SK-N-SH (cell line): ENCODE data around the gene KANSL3. TPM values are rescaled to one million over a fixed set of nuclear protein-coding genes. Genes with fewer than 3 reads are reported as not detected.
A peak's percentile ranks its signal among the peaks of the same experiment; 100 is the strongest.

ENCODE experiments used
- CTCF ChIA-PET: fragments of 300-600, 350-600 bp; formaldehyde crosslinking; extraction: SDS; loops from one replicate; lab custom pipeline; 2021; lab: Yijun Ruan, JAX
- POLR2A ChIA-PET: fragments of 350-600 bp; sonication (Branson Sonifier 250); formaldehyde crosslinking; extraction: SDS; loops from one replicate; lab custom pipeline; 2020; ENCODE audit warnings: antibody characterized with exemption, inconsistent platforms; lab: Yijun Ruan, JAX
- DNase-seq: peaks from one replicate; pipeline ENCODE4 v3.0.0; 2012
- H2AFZ ChIP-seq: fragments of 200-600 bp; sonication (generic); 2 replicates; pipeline ENCODE4 v1.8.1; 2016; ENCODE audit warnings: antibody characterized with exemption, mild to moderate bottlenecking, low read depth
- H3F3A ChIP-seq: fragments of 200-600 bp; sonication (generic); replicated peaks from 2 replicates; pipeline ENCODE3; 2016; ENCODE audit warnings: antibody characterized with exemption, mild to moderate bottlenecking; ENCODE audit not compliant: insufficient read depth
- H3K27ac ChIP-seq, 2 experiments: fragments of 200-500 bp in 1 of 2; fragments of 200-600 bp in 1 of 2; sonication (Bioruptor generic) in 1 of 2; sonication (generic), shearing (Covaris generic) in 1 of 2; 2 replicates each; pipeline versions ENCODE4 v1.5.1 to v1.6.1; 2014 to 2016; ENCODE audit warnings: low read depth in 2 of 2, inconsistent platforms in 1 of 2, low read length in 1 of 2, mild to moderate bottlenecking in 1 of 2, mixed read lengths in 1 of 2
- H3K27me3 ChIP-seq: fragments of 200-600 bp; sonication (generic), shearing (Covaris generic); 2 replicates; pipeline ENCODE4 v1.6.1; 2016; ENCODE audit warnings: mixed run types; ENCODE audit not compliant: insufficient read depth
- H3K36me3 ChIP-seq, 2 experiments: fragments of 200-500 bp in 1 of 2; fragments of 200-600 bp in 1 of 2; sonication (Bioruptor generic) in 1 of 2; sonication (generic) in 1 of 2; replicated peaks in 1 of 2; 2 replicates each; pipeline versions ENCODE3 to v1.5.1; 2014 to 2016; ENCODE audit warnings: low read length in 1 of 2, mild to moderate bottlenecking in 1 of 2; ENCODE audit not compliant: insufficient read depth in 2 of 2, control insufficient read depth in 1 of 2
- H3K4me1 ChIP-seq, 2 experiments: fragments of 200-500 bp in 1 of 2; fragments of 200-600 bp in 1 of 2; sonication (Bioruptor generic) in 1 of 2; sonication (generic), shearing (Covaris generic) in 1 of 2; 2 replicates each; pipeline versions ENCODE4 v1.5.1 to v1.6.1; 2014 to 2016; ENCODE audit warnings: low read depth in 1 of 2, low read length in 1 of 2, mixed run types in 1 of 2; ENCODE audit not compliant: insufficient read depth in 2 of 2, control insufficient read depth in 1 of 2
- H3K4me2 ChIP-seq: fragments of 200-600 bp; sonication (generic), shearing (Covaris generic); 2 replicates; pipeline ENCODE4 v1.6.1; 2017; ENCODE audit warnings: mixed run types
- H3K4me3 ChIP-seq, 2 experiments: fragments of 200-500 bp in 1 of 2; fragments of 200-600 bp in 1 of 2; sonication (Bioruptor generic) in 1 of 2; sonication (generic), shearing (Covaris generic) in 1 of 2; 2 replicates each; pipeline versions ENCODE4 v1.5.1 to v1.8.1; 2014 to 2016; ENCODE audit warnings: low read depth in 2 of 2, inconsistent platforms in 1 of 2, low read length in 1 of 2, mild to moderate bottlenecking in 1 of 2, mixed read lengths in 1 of 2, moderate library complexity in 1 of 2
- H3K79me2 ChIP-seq: fragments of 200-600 bp; sonication (generic); 2 replicates; pipeline ENCODE4 v1.8.1; 2017; ENCODE audit warnings: mild to moderate bottlenecking; ENCODE audit not compliant: insufficient read depth
- H3K9ac ChIP-seq: fragments of 200-600 bp; sonication (generic); 2 replicates; pipeline ENCODE4 v1.6.1; 2017; ENCODE audit warnings: mixed run types
- H3K9me2 ChIP-seq: fragments of 200-600 bp; sonication (generic); 2 replicates; pipeline ENCODE4 v1.6.1; 2017; ENCODE audit warnings: mixed run types
- H3K9me3 ChIP-seq: fragments of 200-600 bp; sonication (generic); 2 replicates; pipeline ENCODE4 v1.6.1; 2017; ENCODE audit warnings: mixed run types, mild to moderate bottlenecking, moderate library complexity
- H4K20me1 ChIP-seq: fragments of 200-600 bp; sonication (generic); 2 replicates; pipeline ENCODE4 v1.6.1; 2017; ENCODE audit warnings: mild to moderate bottlenecking, mixed run types; ENCODE audit not compliant: insufficient read depth
- CHD2 ChIP-seq: fragments of 150-350 bp; IDR thresholded peaks from 2 replicates; pipeline ENCODE4 v1.6.1; 2018; ENCODE audit warnings: low read length; ENCODE audit not compliant: partially characterized antibody
- EZH2phosphoT487 ChIP-seq: fragments of 200-600 bp; sonication (generic); IDR thresholded peaks from 2 replicates; pipeline ENCODE4 v1.6.1; 2017; ENCODE audit warnings: low read depth, mixed run types, mild to moderate bottlenecking, antibody characterized with exemption, moderate library complexity, borderline replicate concordance
- FOSL2 ChIP-seq: IDR thresholded peaks from 2 replicates; pipeline ENCODE4 v1.4.0; 2012; ENCODE audit warnings: low read depth, mild to moderate bottlenecking, moderate library complexity, borderline replicate concordance
- FOXJ3 ChIP-seq: sonication (generic); formaldehyde crosslinking; IDR thresholded peaks from 2 replicates; pipeline ENCODE4 v1.5.1; 2020; ENCODE audit warnings: mild to moderate bottlenecking, missing genetic modification reagents
- GATA2 ChIP-seq: sonication (generic); formaldehyde crosslinking; IDR thresholded peaks from 2 replicates; pipeline ENCODE4 v1.5.0; 2020; ENCODE audit warnings: mild to moderate bottlenecking, missing genetic modification reagents
- MXI1 ChIP-seq: IDR thresholded peaks from 2 replicates; pipeline ENCODE4 v1.6.1; 2012; ENCODE audit warnings: mild to moderate bottlenecking, low read depth, low read length, improper control_type of control experiment
- NFIC ChIP-seq: IDR thresholded peaks from 2 replicates; pipeline ENCODE4 v1.4.0; 2012; ENCODE audit warnings: borderline replicate concordance
- NRF1 ChIP-seq: IDR thresholded peaks from 2 replicates; pipeline ENCODE4 v1.6.1; 2012; ENCODE audit warnings: low read depth, mild to moderate bottlenecking, low read length
- POLR2AphosphoS5 ChIP-seq: IDR thresholded peaks from 2 replicates; pipeline ENCODE4 v1.6.1; 2012; ENCODE audit warnings: low read depth, low read length
- REST ChIP-seq: IDR thresholded peaks from 2 replicates; pipeline ENCODE4 v1.6.1; 2012; ENCODE audit warnings: mild to moderate bottlenecking, low read depth, low read length, moderate library complexity
- SMC3 ChIP-seq: IDR thresholded peaks from 2 replicates; pipeline ENCODE4 v1.6.1; 2012; ENCODE audit warnings: low read depth, low read length, improper control_type of control experiment
- WGBS: methylation state at CpG from one replicate; pipeline ENCODE4 v1.1.6; 2017; ENCODE audit warnings: low lambda C conversion rate; 5-methylcytosine and 5-hydroxymethylcytosine counted together
- polyA plus RNA-seq, 3 experiments: library from polyadenylated mRNA; depleted of rRNA; stranded (reverse); fragments of >200 nt; gene quantifications; 2 replicates each; pipeline ENCODE4 v1.2.3, GENCODE V29; 2012
- TF ChIP-seq, protein P1 (sequence below): fragments of 150-350 bp; IDR thresholded peaks from 2 replicates; pipeline ENCODE4 v1.6.1; 2017; ENCODE audit warnings: antibody characterized with exemption, low read length, low read depth, borderline replicate concordance
- TF ChIP-seq, protein P2 (sequence below): IDR thresholded peaks from 2 replicates; pipeline ENCODE4; 2012
- TF ChIP-seq, protein P3 (sequence below): fragments of 200-600 bp; sonication (generic); IDR thresholded peaks from 2 replicates; pipeline ENCODE4 v1.6.1; 2017; ENCODE audit warnings: antibody characterized with exemption, mild to moderate bottlenecking, moderate library complexity
- TF ChIP-seq, protein P4 (sequence below): IDR thresholded peaks from 2 replicates; pipeline ENCODE4 v1.4.0; 2012; ENCODE audit warnings: low read depth

Gene KANSL3
- polyA plus RNA-seq, 1 of the 3 experiments (the other 2 are of a cell fraction) = 10.7 TPM

GRCh38 chr2:96636551-96637171 is 1.5 kb downstream of the KANSL3 start:
- peak overlapping the region; percentile 83 for H3K9ac ChIP-seq
- POLR2A ChIA-PET = no interaction called here
- 53% methylated on average over 10 of the region's 14 CpGs for WGBS

DNA sequence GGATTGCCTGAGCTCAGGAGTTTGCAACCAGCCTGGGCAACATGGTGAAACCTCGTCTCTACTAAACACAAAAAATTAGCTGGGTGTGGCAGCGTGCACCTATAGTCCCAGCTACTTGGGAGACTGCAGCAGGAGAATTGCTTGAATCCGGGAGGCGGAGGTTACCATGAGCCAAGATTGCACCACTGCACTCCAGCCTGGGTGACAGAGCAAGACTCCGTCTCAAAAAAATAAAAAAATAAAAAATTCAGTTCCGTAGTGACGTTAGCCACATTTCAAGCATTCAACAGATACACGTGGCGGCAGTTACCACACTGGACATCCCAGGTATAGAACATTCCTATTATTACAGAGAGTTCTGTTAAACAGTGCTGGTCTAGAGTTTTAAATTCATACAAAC is 4.5 kb downstream of the KANSL3 start:
- WGBS = 97% methylated on average over 9 of the region's 9 CpGs
- Histone ChIP-seq H3K9ac (no peak overlapping the region), H3K4me1 (peaks cover 6 to 9% of the 10 kb centered on the region in 2 experiments; a peak in 3 of 4 replicates), H3K9me3 (no peaks in the 10 kb centered on the region), H3K9me2 (no peaks in the 10 kb centered on the region), H3K79me2 (peaks cover 85% of the 10 kb centered on the region), H2AFZ (no peak overlapping the region), H4K20me1 (peaks cover 16% of the 10 kb centered on the region), H3K27me3 (no peaks in the 10 kb centered on the region), H3K36me3 (peaks cover 21 to 46% of the 10 kb centered on the region in 2 experiments), H3K27ac (no peak overlapping the region), H3F3A (no peaks in the 10 kb centered on the region), H3K4me2 (no peak overlapping the region), H3K4me3 (no peak overlapping the region)
- ChIA-PET POLR2A (interaction anchor here (0.7 kb wide), 1 partner anchor 14 kb away, joined by 3 read pairs; no protein-coding TSS in a partner anchor), CTCF (no interaction called here)
- no peak for DNase-seq
- TF ChIP-seq SMC3 (no peak), NFIC (no peak), GATA2 (CRISPR knock-in tag) (no peak), REST (no peak), FOXJ3 (CRISPR knock-in tag) (no peak), EZH2phosphoT487 (no peak), CHD2 (no peak), POLR2AphosphoS5 (no peak), NRF1 (no peak), FOSL2 (no peak)
- TF ChIP-seq, protein P1, sequence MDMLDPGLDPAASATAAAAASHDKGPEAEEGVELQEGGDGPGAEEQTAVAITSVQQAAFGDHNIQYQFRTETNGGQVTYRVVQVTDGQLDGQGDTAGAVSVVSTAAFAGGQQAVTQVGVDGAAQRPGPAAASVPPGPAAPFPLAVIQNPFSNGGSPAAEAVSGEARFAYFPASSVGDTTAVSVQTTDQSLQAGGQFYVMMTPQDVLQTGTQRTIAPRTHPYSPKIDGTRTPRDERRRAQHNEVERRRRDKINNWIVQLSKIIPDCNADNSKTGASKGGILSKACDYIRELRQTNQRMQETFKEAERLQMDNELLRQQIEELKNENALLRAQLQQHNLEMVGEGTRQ = no peak
- TF ChIP-seq, protein P2, sequence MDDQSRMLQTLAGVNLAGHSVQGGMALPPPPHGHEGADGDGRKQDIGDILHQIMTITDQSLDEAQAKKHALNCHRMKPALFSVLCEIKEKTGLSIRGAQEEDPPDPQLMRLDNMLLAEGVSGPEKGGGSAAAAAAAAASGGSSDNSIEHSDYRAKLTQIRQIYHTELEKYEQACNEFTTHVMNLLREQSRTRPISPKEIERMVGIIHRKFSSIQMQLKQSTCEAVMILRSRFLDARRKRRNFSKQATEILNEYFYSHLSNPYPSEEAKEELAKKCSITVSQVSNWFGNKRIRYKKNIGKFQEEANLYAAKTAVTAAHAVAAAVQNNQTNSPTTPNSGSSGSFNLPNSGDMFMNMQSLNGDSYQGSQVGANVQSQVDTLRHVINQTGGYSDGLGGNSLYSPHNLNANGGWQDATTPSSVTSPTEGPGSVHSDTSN = no peak
- TF ChIP-seq, protein P3, sequence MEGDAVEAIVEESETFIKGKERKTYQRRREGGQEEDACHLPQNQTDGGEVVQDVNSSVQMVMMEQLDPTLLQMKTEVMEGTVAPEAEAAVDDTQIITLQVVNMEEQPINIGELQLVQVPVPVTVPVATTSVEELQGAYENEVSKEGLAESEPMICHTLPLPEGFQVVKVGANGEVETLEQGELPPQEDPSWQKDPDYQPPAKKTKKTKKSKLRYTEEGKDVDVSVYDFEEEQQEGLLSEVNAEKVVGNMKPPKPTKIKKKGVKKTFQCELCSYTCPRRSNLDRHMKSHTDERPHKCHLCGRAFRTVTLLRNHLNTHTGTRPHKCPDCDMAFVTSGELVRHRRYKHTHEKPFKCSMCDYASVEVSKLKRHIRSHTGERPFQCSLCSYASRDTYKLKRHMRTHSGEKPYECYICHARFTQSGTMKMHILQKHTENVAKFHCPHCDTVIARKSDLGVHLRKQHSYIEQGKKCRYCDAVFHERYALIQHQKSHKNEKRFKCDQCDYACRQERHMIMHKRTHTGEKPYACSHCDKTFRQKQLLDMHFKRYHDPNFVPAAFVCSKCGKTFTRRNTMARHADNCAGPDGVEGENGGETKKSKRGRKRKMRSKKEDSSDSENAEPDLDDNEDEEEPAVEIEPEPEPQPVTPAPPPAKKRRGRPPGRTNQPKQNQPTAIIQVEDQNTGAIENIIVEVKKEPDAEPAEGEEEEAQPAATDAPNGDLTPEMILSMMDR = no peak
- TF ChIP-seq, protein P4, sequence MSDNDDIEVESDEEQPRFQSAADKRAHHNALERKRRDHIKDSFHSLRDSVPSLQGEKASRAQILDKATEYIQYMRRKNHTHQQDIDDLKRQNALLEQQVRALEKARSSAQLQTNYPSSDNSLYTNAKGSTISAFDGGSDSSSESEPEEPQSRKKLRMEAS = no peak

More at GRCh38 chr2:96636551-96637171, 1.5 kb downstream of the KANSL3 start:
- CTCF ChIA-PET = interaction anchor here (0.9 to 2.9 kb wide), 5 partner anchors 53 to 221 kb away, joined by 4 to 11 read pairs (median 6); partner anchors contain the start of genes ANKRD39 and CNNM4
- TF ChIP-seq SMC3 (no peak), MXI1 (peak; percentile 55; the same call in 1 of the 2 replicates)
- Histone ChIP-seq H2AFZ (no peak overlapping the region), H4K20me1 (peaks cover 8% of the 10 kb centered on the region), H3K4me3 (peak overlapping the region; percentile 63 to 96), H3K9me2 (no peaks in the 10 kb centered on the region), H3K4me2 (peak overlapping the region; percentile 97), H3K36me3 (peaks cover 0 to 18% of the 10 kb centered on the region in 2 experiments), H3K4me1 (peaks cover 6 to 9% of the 10 kb centered on the region in 2 experiments; a peak in 3 of 4 replicates), H3F3A (no peaks in the 10 kb centered on the region), H3K79me2 (peaks cover 61% of the 10 kb centered on the region), H3K27ac (no peak overlapping the region; a peak in 1 of 4 replicates), H3K9me3 (no peaks in the 10 kb centered on the region), H3K27me3 (no peaks in the 10 kb centered on the region)
- peak; percentile 32 for DNase-seq
